IPS DF 4.7 (cell line): Measurements from ENCODE around the gene FNDC3A.
"Not testable (repeated sequence)": the region's sequence is repeated elsewhere in the genome, so short reads cannot be mapped to it uniquely, and the experiment has no call there.

Source experiments
- DNase-seq: peaks from one replicate; pipeline ENCODE4 v3.0.0-alpha.2; 2013; ENCODE audit warnings: low spot score; ENCODE audit errors: extremely low read depth

Gene FNDC3A

DNA sequence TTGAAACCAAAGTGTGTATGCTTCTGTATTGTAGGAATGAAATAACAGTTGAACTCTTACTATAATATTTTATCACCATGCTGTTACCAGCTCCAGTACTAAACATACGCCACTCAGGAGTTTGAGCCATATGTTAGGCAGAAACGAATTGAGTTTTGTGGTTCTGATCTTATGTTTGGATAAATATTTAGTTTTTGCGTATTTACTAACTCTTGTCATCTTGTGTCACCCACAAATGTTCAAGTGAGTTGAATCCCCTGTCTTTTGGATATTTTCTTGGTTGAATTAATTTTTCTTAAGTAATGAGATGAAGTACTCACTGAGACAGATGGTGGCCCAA, 1.5 kb downstream of the FNDC3A start:
- DNase-seq, result no peak

DNA sequence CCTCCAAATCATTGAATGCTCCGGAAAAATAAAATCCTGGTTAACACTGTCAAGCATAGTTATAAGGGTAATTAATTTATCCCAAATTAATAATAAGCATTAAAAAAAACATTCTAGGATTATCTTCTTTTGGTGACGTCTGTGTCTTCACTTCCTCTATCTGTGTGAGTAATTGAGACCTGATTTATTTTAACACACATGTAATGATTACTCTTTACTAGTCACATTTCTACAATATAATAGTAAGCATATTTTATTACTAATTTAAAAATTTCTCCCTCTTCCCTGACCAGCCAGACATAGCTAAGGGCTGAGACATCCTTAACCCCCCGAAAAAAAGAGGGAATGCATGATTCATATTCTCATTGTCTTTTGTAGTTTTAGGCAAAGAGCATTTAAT, 2.3 kb downstream of the FNDC3A start:
- DNase-seq, result no peak

DNA sequence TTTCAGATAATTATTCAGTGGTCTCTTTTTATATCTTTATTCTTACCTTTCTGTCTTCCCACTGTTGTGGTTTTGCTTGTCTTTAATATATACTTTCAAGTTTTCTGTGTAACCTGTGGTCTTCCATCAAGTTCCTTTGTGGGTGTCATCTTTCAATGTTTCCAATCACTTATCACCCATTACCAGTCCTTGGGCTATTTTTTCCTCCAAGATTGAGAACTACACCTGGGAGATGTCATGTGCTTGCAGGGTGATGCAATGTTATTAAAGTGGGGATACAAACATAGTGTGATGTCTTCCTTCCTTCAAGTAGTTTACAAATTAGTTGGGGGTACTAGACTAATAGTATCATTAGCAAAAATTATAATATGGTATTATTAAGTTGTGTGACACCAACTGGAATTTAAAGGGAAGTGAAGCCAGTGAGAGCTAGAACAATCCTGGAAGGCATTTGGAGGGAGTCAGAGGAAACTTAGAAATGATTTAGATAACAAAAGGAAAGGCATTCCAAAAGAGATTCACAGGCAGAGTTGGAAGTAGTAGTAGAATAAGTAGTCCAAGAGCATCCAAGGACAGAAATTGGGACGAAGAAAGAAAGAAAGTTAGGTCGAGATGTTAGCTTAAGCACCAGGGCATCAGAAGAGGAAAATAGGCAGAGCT, 3.4 kb downstream of the FNDC3A start:
- no peak for DNase-seq

DNA sequence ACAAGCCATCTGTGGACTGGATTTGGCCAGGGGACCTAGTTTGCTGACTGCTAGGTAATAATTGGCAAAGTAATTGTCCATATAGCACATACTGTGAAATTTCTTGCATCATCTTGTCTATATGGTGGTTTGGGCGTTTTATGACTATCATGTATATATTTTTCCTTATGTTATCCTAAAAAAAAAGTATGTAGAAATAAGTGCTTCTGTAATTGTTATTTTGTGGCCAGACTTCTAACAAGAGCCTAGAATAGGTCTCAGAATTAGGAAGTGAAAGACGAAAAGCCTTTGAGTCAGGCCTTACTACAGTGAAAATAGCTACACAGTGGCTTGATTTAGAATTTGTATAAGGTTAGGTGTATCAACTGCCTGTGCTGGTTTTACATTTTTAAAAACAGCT, 4.2 kb downstream of the FNDC3A start:
- no peak for DNase-seq

DNA sequence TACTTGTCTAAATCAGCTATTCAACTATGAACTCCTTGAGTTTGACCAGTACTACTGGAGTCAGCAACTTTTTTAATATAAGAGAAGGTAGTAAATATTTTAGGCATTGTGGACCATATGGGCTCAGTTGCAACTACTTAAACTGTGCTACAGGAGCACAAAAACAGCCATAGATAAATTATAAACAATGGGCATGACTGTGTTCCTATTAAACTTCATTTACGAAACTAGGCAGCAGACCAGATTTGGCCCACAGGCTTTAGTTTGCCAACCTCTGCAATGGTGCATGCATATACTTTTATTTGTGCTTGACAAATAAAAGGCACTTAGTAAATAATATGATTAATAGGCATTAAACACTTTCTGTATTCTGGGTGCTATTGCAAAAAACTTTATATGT, 7.6 kb downstream of the FNDC3A start:
- no peak for DNase-seq

DNA sequence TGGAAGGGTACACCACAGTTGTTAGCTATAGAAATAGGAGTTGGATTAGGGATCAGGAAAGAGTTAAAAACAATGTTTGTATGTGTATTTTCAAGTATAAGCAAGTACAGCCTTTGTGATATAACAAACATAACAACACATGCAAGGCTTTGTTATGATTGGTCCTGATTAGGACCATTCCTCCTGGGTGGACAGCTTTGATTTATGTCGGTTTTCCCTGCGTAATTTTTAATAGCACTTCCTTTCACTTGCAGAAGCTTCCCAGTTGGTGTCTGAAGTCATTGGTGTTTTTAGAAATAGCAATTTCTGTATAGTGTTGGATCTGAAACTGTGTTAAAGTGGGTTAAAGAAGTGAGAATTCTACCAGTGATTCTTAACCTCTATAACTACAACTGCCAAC, 10.0 kb downstream of the FNDC3A start:
- no peak for DNase-seq

DNA sequence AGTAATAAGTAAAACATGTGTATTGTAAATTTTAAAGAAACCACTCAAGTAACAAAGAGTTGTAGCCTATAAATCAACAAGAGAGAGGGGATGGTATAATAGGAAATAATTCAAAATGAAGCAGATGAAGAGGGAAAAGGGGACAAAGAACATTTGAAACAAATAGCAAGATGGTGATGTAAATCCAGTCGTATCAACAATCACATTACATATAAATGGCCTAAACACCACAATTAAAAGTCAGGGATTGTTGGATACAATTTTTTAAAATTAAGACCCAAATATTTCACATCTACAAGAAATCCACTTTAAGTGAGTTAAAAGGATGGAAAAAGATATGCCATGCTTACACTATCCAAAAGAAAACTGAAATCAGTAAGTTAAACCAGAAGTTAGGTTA, 15.2 kb downstream of the FNDC3A start:
- DNase-seq, result no peak

DNA sequence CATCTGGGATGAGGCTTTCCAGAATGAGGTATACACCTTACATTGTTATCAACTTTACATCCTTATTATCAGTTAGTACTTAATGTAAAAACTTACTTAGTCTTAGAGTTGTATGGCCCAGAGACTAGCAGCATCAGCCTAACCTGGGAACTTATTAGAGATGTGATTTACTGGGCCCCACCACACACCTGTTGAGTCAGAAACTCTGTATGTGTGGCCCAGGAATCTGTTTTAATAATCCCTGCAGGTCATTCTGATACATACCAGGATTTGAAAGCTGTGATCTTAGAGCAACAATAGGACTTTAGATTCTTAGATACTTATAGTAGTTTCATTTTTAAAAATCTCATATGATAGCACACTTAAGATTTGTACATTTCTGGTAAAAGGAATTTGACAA, 17.4 kb downstream of the FNDC3A start:
- no peak for DNase-seq

DNA sequence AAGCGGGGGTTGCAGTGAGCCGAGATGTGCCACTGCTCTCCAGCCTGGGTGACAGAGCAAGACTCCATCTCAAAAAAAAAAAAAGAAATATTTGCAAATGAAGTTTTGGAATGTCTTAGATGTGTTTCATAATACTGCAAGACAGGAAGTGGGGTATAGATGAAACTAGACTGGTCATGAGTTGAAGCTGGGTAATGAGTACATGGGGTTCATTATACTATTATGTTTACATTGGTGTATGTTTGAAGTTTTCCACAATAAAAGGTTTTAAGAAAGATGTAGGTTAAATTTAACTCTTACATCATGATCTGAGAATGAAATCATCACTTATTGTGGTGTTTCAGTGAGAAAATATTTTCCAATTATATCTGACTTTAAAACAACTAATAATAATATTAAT, 19.0 kb downstream of the FNDC3A start:
- no peak for DNase-seq

DNA sequence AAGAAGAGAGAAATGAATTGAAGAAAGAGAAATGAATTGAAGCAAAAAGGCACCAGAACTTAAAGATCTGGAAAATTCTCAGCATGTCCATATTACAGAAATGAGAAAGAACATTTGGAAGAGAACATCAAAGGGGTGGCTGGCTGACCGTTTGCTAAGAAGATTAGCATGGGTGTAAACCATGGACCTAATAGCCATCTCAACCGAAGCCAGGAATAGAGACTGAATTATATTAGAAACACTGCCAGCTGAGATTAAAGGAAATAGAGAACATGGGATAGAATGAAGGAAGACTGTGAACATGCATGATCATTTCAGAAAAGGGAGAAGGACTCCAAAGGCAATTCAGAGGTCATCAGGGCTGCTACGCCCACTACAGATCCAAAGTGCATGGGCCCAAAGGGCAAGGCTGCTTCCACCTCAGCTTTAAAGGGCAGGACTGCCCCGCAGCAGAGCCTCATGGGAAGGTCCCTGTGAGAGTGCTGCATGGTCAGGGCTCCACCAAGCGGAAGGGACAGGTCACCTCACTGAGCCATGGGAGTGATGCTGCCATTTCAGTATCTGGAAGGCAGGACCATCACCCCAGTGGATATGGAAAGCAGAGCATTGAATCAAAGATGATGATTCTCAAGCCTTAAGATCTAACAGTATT, 23.1 kb downstream of the FNDC3A start:
- no peak for DNase-seq

DNA sequence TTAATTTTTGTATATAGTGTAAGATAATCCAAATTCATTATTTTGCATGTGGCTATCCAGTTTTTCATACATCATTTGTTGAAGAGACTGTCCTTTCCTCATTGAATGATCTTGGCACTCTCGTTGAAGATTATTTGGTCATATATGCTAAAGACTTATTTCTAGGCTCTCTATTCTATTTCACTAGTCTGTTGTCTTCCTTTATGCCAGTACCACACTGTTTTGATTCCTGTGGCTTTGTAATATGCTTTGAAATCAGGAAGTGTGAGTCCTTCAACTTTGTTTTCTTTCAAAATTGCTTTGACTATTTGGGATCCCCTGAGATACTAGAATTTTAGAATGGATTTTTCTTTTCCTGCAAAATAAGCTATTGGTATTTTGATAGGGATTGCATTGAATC, 24.5 kb downstream of the FNDC3A start:
- no peak for DNase-seq

DNA sequence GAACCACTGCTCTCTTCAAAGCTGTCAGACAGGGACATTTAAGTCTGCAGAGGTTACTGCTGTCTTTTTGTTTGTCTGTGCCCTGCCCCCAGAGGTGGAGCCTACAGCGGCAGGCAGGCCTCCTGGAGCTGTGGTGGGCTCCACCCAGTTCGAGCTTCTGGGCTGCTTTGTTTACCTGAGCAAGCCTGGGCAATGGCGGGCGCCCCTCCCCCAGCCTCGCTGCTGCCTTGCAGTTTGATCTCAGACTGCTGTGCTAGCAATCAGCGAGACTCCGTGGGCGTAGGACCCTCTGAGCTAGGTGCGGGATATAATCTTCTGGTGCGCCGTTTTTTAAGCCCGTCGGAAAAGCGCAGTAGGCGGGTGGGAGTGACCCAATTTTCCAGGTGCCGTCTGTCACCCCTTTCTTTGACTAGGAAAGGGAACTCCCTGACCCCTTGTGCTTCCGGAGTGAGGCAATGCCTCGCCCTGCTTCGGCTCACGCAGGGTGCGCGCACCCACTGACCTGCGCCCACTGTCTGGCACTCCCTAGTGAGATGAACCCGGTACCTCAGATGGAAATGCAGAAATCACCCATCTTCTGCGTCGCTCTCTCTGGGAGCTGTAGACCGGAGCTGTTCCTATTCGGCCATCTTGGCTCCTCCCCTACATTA, 43.4 kb downstream of the FNDC3A start:
- DNase-seq, result not testable (repeated sequence)

DNA sequence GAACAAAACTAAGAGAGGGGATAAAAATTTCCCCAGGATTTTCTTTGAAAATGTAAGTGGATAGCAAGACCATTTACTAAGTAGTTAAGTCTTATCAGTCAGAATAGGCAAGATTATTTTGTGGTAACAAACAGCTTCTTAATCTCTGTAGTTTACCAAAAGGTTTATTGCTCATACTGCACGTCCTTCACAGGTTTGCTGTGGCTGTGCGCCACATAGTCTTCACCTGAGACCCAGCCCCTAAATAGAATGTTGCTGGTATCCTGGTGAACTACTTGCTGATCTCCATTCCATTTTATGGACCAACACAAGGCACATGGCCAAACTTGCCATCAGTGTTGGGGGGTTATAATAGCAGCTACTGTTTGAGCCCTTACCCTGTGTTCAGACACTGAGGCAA, 44.6 kb downstream of the FNDC3A start:
- no peak for DNase-seq

DNA sequence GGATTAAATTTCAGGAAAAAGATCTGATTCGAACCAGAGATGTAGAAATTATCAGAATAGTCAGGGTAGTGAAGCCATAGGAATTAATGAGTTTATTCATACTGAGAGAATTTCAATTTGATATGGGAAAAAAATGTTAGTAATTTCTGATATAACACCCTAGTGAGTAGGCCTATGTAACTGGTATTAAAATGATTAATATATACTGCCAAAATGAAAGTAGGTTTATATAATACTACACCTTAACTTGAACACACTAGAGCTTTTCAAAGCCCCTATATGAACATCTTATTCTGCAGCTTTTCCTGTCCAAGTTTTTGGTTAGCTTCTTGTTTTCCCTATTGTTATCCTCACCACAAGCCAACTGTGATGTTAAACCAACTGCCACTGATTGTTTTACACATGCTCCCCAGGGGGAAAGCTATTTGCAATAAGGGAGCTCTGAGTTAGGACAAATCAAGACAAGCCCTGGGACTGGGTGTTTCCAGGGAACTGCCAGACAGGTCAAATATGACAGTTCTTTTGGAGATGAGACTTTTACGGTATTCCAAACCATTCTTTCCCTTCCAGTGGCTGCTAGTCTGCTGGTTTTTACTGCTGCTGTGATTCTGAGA, 45.3 kb downstream of the FNDC3A start:
- DNase-seq, result peak; percentile 7

DNA sequence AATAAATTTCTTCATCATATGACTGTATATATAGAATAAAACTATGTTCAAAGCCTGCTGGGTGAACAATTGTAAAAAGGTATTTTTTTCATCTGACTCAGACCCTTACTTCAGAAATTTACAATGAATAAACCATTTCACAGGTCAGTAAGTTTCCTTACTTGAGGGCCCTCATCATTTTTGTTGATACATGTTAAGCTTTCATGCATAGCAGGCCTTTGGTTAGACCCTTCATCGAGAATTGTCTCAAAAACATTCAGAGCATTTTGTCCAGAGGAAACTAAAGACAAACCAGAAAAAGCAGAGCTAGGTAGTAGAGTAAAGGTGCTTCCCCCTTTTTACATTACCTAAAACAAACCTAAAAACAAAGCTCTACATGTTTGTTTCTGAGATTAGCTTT, 46.2 kb downstream of the FNDC3A start:
- no peak for DNase-seq

DNA sequence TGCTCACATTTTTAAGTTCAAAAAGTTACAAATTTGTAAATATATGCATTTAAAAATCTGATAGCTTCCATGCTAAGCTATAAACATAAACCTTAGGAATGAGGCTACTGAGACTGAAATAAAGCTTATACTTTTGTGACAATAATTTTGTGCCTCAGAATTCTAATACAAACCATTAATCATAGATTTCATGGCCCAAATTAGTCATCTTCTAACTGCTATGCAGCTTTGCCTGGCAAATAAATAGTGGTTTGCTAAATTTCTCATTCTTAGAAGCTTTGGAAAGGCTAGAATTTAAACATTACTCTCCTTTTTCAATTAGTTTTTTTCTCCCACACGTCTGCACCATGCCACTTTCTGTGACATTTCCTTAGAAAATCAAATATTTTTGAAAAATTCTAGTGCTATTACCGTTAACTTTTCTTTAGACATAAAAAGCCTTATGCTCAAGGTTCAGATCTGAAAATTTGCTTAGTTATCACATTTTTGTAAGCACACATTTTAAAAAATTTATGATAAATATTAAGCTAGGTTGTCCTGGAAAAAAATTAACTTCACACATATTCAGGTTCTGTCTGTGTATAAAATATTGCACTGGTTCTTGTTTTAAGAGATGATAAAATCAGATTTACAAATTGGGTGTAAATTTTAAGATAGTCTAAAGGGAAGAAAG, 46.9 kb downstream of the FNDC3A start:
- no peak for DNase-seq

DNA sequence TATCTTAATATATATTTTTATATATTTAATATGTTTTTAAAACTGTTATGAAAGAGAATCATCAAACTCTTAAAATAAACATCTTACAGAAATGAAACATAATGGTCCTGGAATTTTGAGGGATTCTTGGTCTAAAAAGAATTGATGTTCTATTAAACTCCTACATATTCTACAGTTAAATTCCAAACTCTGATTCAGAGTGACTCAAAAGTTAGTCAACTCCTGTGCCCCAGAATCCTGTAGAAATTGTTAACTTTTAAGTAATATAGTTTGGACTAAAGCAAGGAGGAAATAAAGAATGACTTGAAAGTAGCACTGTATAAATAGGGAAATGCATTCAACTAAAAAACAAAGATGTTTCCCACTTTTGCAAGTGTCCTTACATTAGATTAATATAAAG, 47.7 kb downstream of the FNDC3A start:
- DNase-seq, result no peak

DNA sequence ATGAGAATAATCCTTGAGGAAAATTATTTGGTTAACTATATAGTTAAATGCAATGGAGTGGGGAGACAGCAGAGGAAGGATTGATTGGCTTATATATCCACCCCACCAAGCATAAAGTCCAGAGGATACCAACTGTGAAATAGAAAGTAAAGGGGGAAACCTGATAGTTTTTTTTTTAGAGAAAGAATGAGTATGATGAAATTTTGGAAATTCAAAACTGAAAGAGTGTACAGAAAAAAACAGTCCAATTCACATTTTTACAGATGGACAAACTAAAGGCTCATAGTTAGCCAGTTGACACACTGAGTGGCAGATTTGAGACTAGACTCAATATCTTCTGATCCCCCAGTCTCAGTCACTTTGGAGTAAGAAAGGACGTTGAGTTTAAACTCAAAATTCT, 51.1 kb downstream of the FNDC3A start:
- DNase-seq, result no peak

DNA sequence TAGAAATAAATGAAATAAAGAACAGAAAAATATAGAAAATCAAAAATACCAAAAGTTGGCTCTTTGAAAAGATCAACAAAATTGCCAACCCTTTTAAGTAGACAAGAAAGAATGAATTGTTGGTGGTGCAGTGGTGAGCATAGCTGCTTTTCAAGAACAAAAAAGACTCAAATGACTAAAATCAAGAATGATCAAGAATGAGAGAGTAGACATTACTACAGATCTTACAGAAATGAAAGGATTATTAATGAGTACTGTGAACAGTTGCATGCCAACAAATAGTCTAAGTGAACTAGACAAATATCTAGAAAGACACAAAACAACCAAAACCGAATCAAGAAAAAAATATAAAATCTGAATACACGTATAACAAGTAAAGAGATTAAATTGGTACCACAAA, 53.9 kb downstream of the FNDC3A start:
- DNase-seq, result no peak

DNA sequence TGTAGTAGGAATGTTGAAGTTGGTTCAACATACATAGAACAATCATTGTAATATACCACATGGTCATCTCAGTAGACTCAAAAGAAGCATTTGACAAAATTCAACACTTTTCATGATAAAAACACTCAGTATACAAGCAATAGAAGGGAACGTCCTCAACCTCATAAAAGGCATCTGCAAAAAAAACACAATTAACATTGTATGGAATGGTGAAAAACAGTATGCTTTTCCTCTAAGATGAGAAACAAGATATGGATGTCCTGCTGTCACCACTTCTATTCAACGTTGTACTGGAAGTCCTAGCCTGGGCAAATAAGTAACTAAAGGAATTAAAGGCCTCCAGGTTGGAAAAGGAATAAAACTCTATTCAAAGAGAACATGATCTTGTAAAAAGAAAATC, 54.5 kb downstream of the FNDC3A start:
- DNase-seq, result no peak

DNA sequence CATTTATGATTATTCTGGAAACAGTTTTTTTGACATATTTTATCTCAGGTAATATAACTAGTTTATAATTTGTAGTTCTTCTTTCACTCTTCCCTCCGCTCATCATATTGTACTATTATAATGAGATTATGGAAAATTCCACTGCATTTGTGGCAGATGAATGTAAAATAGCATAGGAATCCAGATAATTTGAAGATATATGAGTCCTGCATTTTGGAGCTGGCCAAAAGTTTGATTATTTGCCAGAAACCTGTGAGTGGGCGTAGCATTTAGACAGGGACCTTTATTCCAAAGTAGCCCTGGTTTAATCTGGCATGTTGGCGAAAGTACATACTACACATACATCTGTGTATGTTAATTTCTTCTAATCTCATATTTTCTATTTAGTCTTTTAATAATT, 65.2 kb downstream of the FNDC3A start:
- no peak for DNase-seq

DNA sequence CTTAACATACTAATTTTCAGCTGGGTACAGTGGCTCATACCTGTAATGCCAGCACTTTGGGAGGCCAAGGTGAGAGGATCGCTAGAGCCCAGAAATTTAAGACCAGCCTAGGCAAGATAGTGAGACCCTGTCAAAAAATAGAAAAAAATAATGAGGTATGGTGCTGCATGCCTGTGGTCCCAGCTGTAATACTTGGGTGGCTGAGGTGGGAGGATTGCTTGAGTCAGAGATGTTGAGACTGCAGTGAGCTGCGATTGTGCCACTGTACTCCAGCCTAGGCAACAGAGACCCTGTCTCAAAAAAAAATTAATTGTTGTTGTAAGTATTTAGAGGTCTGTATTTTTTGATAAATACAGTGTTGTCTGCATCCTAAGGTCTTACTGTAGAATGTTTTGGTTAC, 66.8 kb downstream of the FNDC3A start:
- no peak for DNase-seq
